Progenitor cell of endocrine pancreas (in vitro differentiated cells): Measurements from ENCODE around the gene RUFY2. TPM values are rescaled to one million over a fixed set of nuclear protein-coding genes. Genes with fewer than 3 reads are reported as not detected.

Experiments
- DNase-seq: peaks from one replicate; pipeline ENCODE4 v3.0.0; 2021; ENCODE audit warnings: low spot score; ENCODE audit not compliant: unreplicated experiment
- H3K27ac Mint-ChIP-seq: 2 replicates; pipeline ENCODE4 v1.8.0; 2021; ENCODE audit warnings: mild to moderate bottlenecking, moderate library complexity, mixed read lengths
- H3K27me3 Mint-ChIP-seq: 2 replicates; pipeline ENCODE4 v1.8.0; 2021; ENCODE audit warnings: mixed read lengths
- H3K36me3 Mint-ChIP-seq: 2 replicates; pipeline ENCODE4 v1.8.0; 2022; ENCODE audit warnings: mixed read lengths; ENCODE audit not compliant: insufficient read depth
- H3K4me1 Mint-ChIP-seq: 2 replicates; pipeline ENCODE4 v1.8.0; 2021; ENCODE audit warnings: low read depth, mixed read lengths
- H3K4me3 Mint-ChIP-seq: 2 replicates; pipeline ENCODE4 v1.8.0; 2021; ENCODE audit warnings: low read depth, mild to moderate bottlenecking, moderate library complexity, mixed read lengths
- H3K9me3 Mint-ChIP-seq: 2 replicates; pipeline ENCODE4 v1.8.0; 2021; ENCODE audit warnings: low read depth, mixed read lengths
- total RNA-seq: library from RNA; stranded (reverse); gene quantifications from 2 replicates; pipeline ENCODE4 v1.2.1, GENCODE V29; 2021
- TF ChIP-seq, protein P1 (sequence below): fragments of 200-600 bp; sonication (generic); IDR thresholded peaks from one replicate; pipeline ENCODE4 v1.5.0; 2021; ENCODE audit warnings: antibody characterized with exemption, mild to moderate bottlenecking; ENCODE audit not compliant: unreplicated experiment

The RUFY2 gene
- total RNA-seq, 1 donor from 2014 or later: 32.5 TPM

DNA sequence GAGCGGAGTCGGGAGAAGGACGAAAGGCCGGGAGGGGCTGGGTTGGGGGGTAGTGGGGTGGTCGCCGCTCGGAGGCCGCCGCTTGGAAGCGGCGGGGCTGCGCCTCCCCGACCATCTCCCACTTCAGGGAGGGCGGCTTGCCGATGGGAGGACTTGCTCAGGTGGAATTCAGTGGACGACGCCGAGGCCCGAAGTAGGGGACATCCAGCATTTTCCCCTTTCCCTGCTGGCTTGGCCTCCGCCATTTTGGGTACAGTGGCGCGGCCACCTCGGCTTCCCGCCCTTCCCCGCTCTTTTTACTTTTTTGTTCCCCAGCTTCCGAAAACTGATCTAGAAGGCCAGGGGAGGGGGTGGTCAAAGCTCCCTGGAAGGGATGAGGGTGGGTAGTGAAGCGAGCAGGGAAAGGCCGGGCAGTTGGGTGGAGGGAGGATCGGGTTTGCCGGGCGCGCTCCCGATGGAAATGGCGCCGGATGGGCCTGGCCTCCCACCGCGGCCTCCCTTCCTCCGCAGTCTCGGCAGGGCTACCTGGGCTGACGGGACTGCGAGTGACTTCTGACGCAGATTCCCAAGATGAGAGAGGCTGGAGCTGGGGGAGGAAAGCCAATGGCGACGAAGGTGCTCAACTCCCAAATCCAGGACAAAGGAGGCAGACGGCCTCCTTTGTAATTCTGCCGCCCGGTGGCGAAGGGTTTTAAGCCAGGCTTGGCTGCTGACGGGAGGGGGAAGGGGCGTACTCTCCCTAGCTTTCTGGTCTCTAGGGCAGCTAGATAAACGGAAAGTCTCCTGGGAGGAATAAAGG is 74.6 kb downstream of the RUFY2 start, which contains the start of gene PBLD:
Gene PBLD (minus strand): TSS at position 670 of the 799 bp plus-strand sequence. CDS start 26,084 bp downstream, outside the sequence.
- no peaks in the 10 kb centered on the region for H3K9me3 Mint-ChIP-seq
- H3K27me3 Mint-ChIP-seq: no peaks in the 10 kb centered on the region
- H3K36me3 Mint-ChIP-seq: peaks cover 8% of the 10 kb centered on the region
- peak within 1 kb of the TSS; percentile 100 for H3K27ac Mint-ChIP-seq
- TF ChIP-seq, protein P1, sequence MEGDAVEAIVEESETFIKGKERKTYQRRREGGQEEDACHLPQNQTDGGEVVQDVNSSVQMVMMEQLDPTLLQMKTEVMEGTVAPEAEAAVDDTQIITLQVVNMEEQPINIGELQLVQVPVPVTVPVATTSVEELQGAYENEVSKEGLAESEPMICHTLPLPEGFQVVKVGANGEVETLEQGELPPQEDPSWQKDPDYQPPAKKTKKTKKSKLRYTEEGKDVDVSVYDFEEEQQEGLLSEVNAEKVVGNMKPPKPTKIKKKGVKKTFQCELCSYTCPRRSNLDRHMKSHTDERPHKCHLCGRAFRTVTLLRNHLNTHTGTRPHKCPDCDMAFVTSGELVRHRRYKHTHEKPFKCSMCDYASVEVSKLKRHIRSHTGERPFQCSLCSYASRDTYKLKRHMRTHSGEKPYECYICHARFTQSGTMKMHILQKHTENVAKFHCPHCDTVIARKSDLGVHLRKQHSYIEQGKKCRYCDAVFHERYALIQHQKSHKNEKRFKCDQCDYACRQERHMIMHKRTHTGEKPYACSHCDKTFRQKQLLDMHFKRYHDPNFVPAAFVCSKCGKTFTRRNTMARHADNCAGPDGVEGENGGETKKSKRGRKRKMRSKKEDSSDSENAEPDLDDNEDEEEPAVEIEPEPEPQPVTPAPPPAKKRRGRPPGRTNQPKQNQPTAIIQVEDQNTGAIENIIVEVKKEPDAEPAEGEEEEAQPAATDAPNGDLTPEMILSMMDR: peak; percentile 51
- H3K4me1 Mint-ChIP-seq: peaks cover 37% of the 10 kb centered on the region
- peak within 1 kb of the TSS; percentile 100 for H3K4me3 Mint-ChIP-seq
- peak; percentile 59 for DNase-seq

GRCh38 chr10:68331455-68332258 is 75.4 kb downstream of the RUFY2 start, which contains the start of gene HNRNPH3:
Gene HNRNPH3 (plus strand): TSS chr10:68332064. CDS start chr10:68337222, 5,158 bp downstream.
- H3K4me3 Mint-ChIP-seq: peak within 1 kb of the TSS; percentile 100
- peaks cover 5% of the 10 kb centered on the region for H3K36me3 Mint-ChIP-seq
- TF ChIP-seq, protein P1: peak; percentile 11
- peak within 1 kb of the TSS; percentile 100 for H3K27ac Mint-ChIP-seq
- H3K4me1 Mint-ChIP-seq: peaks cover 31% of the 10 kb centered on the region
- peak; percentile 99 for DNase-seq
- H3K27me3 Mint-ChIP-seq: no peaks in the 10 kb centered on the region
- no peaks in the 10 kb centered on the region for H3K9me3 Mint-ChIP-seq

DNA sequence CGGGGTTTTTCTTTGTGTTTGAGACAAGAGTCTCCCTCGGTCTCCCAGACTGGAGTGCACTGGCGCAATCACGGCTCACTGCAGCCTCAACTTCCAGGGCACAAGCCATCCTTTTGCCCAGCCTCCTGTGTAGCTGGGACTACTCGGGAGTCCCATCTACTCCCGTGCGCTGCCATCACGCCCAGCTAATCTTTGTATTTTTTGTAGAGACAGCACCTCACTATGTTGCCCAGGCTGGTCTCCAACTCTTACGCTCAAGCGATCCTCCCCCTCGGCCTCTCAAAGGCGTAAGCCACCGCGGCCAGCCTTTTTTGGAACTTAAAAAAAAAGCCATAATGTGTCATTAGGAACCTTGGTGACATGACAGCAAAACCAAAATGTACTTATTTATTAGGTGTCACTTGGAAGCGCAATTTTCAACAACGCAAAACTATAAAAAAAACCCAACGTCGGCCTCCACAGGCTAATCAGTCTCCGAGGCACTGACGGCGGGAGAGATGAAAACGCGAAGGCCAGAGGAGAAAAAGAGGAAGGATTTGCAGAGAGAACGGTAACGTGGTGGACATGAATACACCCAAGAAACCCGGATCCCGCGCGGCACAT is 76.1 kb downstream of the RUFY2 start:
- H3K9me3 Mint-ChIP-seq: no peaks in the 10 kb centered on the region
- no peaks in the 10 kb centered on the region for H3K27me3 Mint-ChIP-seq
- H3K4me3 Mint-ChIP-seq: peak overlapping the region; percentile 100
- H3K36me3 Mint-ChIP-seq: peaks cover 1% of the 10 kb centered on the region
- peak overlapping the region; percentile 100 for H3K27ac Mint-ChIP-seq
- peaks cover 25% of the 10 kb centered on the region for H3K4me1 Mint-ChIP-seq
- TF ChIP-seq, protein P1: no peak
- no peak for DNase-seq

DNA sequence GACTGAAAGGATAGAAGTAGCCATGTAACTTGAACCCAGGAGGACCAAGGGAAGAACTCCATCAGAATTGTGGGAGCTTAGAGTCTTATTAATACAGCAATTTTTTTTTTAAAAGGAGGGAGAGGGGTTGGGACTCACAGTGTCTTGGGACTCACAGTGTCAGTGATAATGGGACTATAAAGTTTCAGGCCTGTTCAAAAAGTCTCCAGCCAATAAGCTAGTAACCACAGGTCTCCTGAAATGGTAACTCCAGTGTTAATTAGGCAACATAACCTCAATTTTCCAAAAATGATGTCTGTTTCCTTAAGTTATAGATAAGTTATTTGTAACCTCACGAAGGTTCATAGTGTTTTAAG is 77.6 kb downstream of the RUFY2 start:
- Mint-ChIP-seq H3K36me3 (peaks cover 1% of the 10 kb centered on the region), H3K9me3 (no peaks in the 10 kb centered on the region), H3K4me3 (no peak overlapping the region), H3K27me3 (no peaks in the 10 kb centered on the region), H3K4me1 (peaks cover 12% of the 10 kb centered on the region), H3K27ac (no peak overlapping the region)
- TF ChIP-seq, protein P1: no peak
- DNase-seq: no peak
